ENCODE data around the gene CCDC85C. TPM values are rescaled to one million over a fixed set of nuclear protein-coding genes. Genes with fewer than 3 reads are reported as not detected.

The CCDC85C gene
- polyA plus RNA-seq, 2 donors = 30.1 to 51.0 TPM

- Histone ChIP-seq H3K4me3 (ENCODE audit: low read depth in 1 of 2, low read length in 2 of 2) (no peak overlapping the region), H3K4me1 (ENCODE audit: control insufficient read depth in 2 of 2, insufficient read depth in 2 of 2, low read length in 1 of 2) (peaks cover 0 to 2% of the 10 kb centered on the region in 2 donors), H3K27ac (ENCODE audit: low read depth in 2 of 2, low read length in 1 of 2) (no peak overlapping the region), H3K36me3 (ENCODE audit: control insufficient read depth in 2 of 2, insufficient read depth in 2 of 2, low read length in 1 of 2) (peaks cover 19% of the 10 kb centered on the region in 2 donors), H3K9me3 (ENCODE audit: control insufficient read depth in 2 of 2, insufficient read depth in 1 of 2, low read depth in 1 of 2, low read length in 1 of 2) (no peaks in the 10 kb centered on the region), H3K27me3 (ENCODE audit: control insufficient read depth in 1 of 2, insufficient read depth in 2 of 2, low read length in 2 of 2) (no peaks in the 10 kb centered on the region)
- WGBS, 2 donors = 92% methylated on average over 5 of the region's 5 CpGs
Measured at GRCh38 chr14:99459481-99460100, 144.4 kb downstream of the CCDC85C start.

DNA sequence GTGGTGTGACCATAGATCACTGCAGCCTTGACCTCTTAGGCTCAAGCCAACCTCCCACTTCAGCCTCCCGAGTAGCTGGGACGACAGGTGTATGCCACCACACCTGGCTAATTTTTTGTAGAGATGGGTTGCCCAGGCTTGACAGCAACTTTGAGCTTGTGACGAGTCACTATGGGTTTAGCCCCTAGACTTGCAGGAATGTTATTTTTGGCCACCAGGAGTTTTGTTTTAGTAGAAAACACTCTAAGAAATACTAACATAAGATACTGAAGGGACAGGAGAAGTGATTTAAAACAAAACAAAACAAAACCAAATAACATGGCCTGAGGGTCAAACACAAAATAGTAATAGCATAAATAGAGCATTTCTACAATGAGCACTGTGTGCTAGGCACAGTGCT is 149.8 kb downstream of the CCDC85C start:
- 67 to 94% methylated on average over 3 of the region's 3 CpGs for WGBS, 2 donors
- peaks cover 5 to 6% of the 10 kb centered on the region in 2 donors for H3K36me3 ChIP-seq (ENCODE audit: control insufficient read depth in 2 of 2, insufficient read depth in 2 of 2, low read length in 1 of 2)
- no peaks in the 10 kb centered on the region for H3K27me3 ChIP-seq (ENCODE audit: control insufficient read depth in 1 of 2, insufficient read depth in 2 of 2, low read length in 2 of 2)
- H3K4me3 ChIP-seq (ENCODE audit: low read depth in 1 of 2, low read length in 2 of 2) = no peak overlapping the region
- no peaks in the 10 kb centered on the region for H3K9me3 ChIP-seq (ENCODE audit: control insufficient read depth in 2 of 2, insufficient read depth in 1 of 2, low read depth in 1 of 2, low read length in 1 of 2)
- no peak overlapping the region for H3K27ac ChIP-seq (ENCODE audit: low read depth in 2 of 2, low read length in 1 of 2)
- peaks cover 0 to 4% of the 10 kb centered on the region in 2 donors for H3K4me1 ChIP-seq (ENCODE audit: control insufficient read depth in 2 of 2, insufficient read depth in 2 of 2, low read length in 1 of 2)

DNA sequence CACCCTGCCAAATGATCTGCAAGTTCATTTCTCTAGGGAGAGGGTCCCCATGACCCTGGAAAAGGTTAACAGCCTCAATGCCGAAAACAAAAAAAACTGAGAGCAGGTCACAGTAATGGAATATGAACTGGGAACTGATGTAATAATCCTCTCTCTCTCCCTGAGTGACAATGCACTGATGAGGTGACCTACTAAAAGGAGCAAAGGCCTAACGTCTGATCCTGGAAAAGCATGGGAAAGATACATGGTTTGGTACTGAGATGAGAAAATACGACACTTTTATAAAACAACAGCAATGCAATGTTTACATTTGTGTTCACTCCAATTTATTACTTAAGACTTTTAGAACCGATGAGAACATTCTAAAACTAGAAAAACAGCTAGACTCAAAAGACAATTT is 151.0 kb downstream of the CCDC85C start:
- no peaks in the 10 kb centered on the region for H3K9me3 ChIP-seq (ENCODE audit: control insufficient read depth in 2 of 2, insufficient read depth in 1 of 2, low read depth in 1 of 2, low read length in 1 of 2)
- H3K27ac ChIP-seq (ENCODE audit: low read depth in 2 of 2, low read length in 1 of 2) = no peak overlapping the region
- no peaks in the 10 kb centered on the region for H3K27me3 ChIP-seq (ENCODE audit: control insufficient read depth in 1 of 2, insufficient read depth in 2 of 2, low read length in 2 of 2)
- 75% methylated on average over 4 of the region's 4 CpGs for WGBS, 2 donors
- H3K36me3 ChIP-seq (ENCODE audit: control insufficient read depth in 2 of 2, insufficient read depth in 2 of 2, low read length in 1 of 2) = peaks cover 5 to 9% of the 10 kb centered on the region in 2 donors
- H3K4me3 ChIP-seq (ENCODE audit: low read depth in 1 of 2, low read length in 2 of 2) = no peak overlapping the region
- H3K4me1 ChIP-seq (ENCODE audit: control insufficient read depth in 2 of 2, insufficient read depth in 2 of 2, low read length in 1 of 2) = peaks cover 0 to 4% of the 10 kb centered on the region in 2 donors

DNA sequence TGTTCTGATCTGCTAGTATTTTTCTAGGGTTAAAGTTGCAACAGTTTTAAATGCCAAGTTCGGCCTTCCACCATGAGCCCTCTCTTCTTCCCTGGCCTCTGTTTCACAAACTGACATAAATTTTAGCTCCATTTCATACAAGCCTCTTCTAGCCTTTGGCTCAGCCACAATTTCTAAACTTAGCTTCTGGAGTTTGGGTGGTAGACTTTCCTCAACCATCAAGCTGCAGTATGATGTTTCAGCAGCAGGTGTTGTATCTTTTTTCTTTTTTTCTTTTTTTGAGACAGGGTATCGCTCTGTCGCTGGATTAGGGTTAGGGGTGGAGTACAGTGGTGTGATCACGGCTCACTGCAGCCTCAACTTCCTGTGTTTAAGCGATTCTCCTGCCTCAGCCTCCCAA is 152.8 kb downstream of the CCDC85C start:
- H3K9me3 ChIP-seq (ENCODE audit: control insufficient read depth in 2 of 2, insufficient read depth in 1 of 2, low read depth in 1 of 2, low read length in 1 of 2) = no peaks in the 10 kb centered on the region
- peaks cover 5 to 11% of the 10 kb centered on the region in 2 donors for H3K36me3 ChIP-seq (ENCODE audit: control insufficient read depth in 2 of 2, insufficient read depth in 2 of 2, low read length in 1 of 2)
- peaks cover 0 to 4% of the 10 kb centered on the region in 2 donors for H3K4me1 ChIP-seq (ENCODE audit: control insufficient read depth in 2 of 2, insufficient read depth in 2 of 2, low read length in 1 of 2)
- no peak overlapping the region for H3K4me3 ChIP-seq (ENCODE audit: low read depth in 1 of 2, low read length in 2 of 2)
- no peaks in the 10 kb centered on the region for H3K27me3 ChIP-seq (ENCODE audit: control insufficient read depth in 1 of 2, insufficient read depth in 2 of 2, low read length in 2 of 2)
- 93 to 97% methylated on average over 5 of the region's 5 CpGs for WGBS, 2 donors
- H3K27ac ChIP-seq (ENCODE audit: low read depth in 2 of 2, low read length in 1 of 2) = no peak overlapping the region

DNA sequence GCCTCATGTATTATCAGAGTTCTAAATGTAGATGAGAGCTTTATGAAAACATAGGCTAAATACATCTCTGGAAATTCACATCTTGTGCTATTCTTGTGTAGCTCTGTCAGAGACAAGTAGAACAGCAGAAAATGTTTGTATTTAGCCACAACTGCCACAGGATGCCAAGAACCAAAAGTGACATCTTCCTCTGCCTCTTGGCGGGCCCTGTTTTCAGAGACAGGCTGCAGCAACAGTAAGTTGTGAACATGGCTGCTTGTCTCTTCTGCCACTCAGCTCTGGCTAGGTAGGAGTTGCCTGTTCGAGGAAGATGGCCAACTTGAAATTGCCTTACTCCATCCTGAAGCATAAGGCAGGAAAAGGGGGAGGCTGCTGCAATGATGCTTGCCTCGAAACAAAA is 153.7 kb downstream of the CCDC85C start:
- H3K27ac ChIP-seq (ENCODE audit: low read depth in 2 of 2, low read length in 1 of 2) = no peak overlapping the region
- H3K9me3 ChIP-seq (ENCODE audit: control insufficient read depth in 2 of 2, insufficient read depth in 1 of 2, low read depth in 1 of 2, low read length in 1 of 2) = no peaks in the 10 kb centered on the region
- peaks cover 2 to 11% of the 10 kb centered on the region in 2 donors for H3K36me3 ChIP-seq (ENCODE audit: control insufficient read depth in 2 of 2, insufficient read depth in 2 of 2, low read length in 1 of 2)
- H3K27me3 ChIP-seq (ENCODE audit: control insufficient read depth in 1 of 2, insufficient read depth in 2 of 2, low read length in 2 of 2) = no peaks in the 10 kb centered on the region
- no peak overlapping the region for H3K4me3 ChIP-seq (ENCODE audit: low read depth in 1 of 2, low read length in 2 of 2)
- WGBS, 2 donors = 92 to 95% methylated on average over 3 of the region's 3 CpGs
- peaks cover 0 to 4% of the 10 kb centered on the region in 2 donors for H3K4me1 ChIP-seq (ENCODE audit: control insufficient read depth in 2 of 2, insufficient read depth in 2 of 2, low read length in 1 of 2)

Other genes starting within 250 kb of the CCDC85C start
- gene SETD3, start 123.3 kb downstream of the CCDC85C start, polyA plus RNA-seq = 10 to 100 TPM; 15.4 to 25.2 TPM
- gene CCNK, start 122.8 kb downstream of the CCDC85C start, polyA plus RNA-seq = 10 to 100 TPM; 12.4 to 15.4 TPM
- under 1 TPM; 0.14 to 0.28 TPM for gene HHIPL1, start 40.9 kb upstream of the CCDC85C start, polyA plus RNA-seq
- gene CYP46A1, start 80.1 kb upstream of the CCDC85C start, polyA plus RNA-seq = under 1 TPM; 0.16 to 0.20 TPM
- 1 to 10 TPM; 3.1 to 4.4 TPM for gene EML1, start 189.2 kb upstream of the CCDC85C start, polyA plus RNA-seq

Measured in esophagus (tissue), 2 donors.